Activated CD8-positive, alpha-beta memory T cell treated with anti-CD3 and anti-CD28 coated beads, Interleukin-2, amount 50 U/mL, for 48 hours (primary cell): Measurements from ENCODE around the gene SSRP1.

Source experiments
- DNase-seq: peaks from one replicate; pipeline ENCODE4 v3.0.0-alpha.2; 2020

Gene SSRP1

DNA sequence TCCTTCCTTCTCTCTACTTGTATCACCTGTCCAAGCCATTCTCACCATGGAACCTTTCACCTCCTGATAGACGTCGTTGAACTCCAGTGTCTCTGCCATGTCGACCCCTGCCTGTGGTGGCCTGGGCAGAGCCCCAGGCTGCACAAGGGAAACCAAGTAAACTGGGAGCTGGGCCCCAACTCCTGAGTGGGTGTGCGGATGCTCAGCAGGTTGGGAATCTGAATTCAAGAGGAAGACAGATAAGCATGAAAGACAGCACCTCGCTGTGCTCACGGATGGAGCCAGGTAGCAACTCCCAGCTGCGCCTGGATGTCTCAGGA, 709 bp downstream of the SSRP1 start:
- DNase-seq: no peak

DNA sequence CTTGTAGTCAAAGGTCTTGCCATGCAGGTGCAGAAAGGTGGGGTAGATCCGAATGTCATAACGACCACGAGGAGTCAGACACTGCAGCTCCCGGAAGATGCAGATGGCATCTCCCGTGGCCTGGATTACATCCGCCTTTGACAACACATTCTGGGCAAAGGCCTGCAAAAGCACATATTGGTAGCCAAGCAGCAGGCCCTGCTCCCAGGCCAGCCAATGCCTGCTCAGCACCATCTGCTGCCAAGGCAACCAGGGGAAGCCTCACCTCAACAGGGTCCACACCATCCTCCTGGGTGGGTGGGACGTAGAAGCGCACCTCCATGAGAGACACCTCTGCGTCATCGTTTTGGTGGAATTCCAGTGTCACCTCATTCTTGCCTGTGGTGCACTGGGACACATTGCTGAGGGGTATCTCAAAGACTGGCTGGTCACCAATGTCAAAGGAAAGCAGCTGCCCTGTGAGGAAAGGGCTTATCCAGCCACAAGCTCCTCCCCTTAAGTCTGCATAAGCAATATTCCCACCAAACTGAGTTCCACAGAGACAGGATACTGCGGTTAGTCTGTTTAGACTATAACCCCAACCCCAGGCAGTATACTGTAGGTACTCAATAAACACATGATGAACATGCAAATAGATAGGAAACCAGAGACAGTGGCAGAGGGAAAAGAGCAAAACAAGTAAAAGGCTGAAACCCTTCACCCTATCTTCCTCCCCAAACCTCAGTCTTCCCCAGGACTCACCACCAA, 2.8 kb downstream of the SSRP1 start:
- DNase-seq: no peak

DNA sequence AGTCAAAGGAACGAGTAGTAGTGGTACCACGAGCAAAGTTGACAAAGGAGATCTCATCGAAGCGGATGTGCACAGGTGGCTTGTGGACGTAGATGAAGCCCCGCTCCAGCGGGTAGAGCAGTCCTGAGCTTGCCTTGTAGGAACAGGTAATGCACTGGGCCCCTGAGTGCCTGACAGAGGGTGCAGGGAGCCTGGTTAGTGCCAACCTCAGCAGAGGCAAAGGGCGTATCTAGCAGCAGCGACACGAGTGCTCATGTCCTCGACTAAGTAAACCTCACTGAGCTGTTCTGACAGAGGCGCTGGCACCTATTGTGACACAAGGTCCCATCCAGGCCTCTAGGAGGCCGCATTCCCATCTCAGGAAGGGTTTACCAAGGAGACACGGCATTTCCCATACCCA, 4.0 kb downstream of the SSRP1 start:
- DNase-seq: no peak

DNA sequence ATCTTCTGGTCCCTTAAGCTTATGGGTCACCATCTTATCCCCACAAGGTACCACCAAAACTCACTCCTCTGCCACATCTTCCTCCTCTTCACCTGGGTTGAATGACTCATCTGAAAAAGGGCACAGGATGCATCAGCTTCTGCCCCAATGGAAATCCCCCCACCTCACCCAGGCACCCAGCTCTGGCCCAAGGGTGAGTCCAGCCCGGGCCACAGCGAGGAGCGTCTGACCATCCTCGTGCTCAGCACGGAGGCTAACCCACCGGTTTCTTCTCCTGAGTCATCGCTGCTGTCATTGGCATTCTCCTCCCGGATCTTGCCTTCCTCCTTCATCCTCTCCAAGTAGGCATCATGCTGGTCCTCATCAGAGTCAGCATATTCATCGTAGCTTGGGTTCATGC, 5.7 kb downstream of the SSRP1 start:
- DNase-seq: no peak

DNA sequence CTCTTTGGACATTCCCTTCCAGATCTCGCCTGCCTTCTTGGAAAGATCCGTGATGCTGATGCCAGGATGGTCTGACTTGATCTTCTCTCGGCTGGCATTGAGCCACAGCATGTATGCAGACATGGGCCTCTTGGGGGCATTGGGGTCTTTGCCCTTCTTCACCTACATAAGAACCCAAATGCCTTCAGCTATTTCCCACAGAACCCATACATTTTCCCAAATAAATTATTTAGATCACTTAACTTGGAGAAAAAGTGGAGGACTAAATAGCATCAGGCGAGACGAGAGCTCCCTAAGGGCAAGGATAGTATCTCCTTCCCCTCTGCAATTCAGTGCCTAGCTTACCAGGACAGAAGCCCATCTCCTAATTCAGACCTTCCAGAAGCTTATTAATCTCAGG, 8.0 kb downstream of the SSRP1 start:
- DNase-seq: no peak

DNA sequence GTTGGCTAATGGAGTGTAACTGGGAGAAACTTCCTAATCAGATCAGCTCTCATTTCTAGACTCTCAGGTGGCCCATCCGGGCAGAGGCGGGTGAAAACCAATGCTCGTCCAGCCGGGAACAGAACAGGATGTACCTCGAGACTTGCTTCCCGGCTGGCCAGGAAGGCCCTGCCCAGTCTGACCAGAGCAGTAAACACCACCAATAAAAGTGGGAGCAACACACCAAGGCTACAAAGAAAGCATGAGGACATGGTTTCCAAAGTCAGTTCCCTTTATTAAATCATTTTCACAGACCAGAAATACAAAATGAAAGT, 10.0 kb downstream of the SSRP1 start:
- DNase-seq: no peak

DNA sequence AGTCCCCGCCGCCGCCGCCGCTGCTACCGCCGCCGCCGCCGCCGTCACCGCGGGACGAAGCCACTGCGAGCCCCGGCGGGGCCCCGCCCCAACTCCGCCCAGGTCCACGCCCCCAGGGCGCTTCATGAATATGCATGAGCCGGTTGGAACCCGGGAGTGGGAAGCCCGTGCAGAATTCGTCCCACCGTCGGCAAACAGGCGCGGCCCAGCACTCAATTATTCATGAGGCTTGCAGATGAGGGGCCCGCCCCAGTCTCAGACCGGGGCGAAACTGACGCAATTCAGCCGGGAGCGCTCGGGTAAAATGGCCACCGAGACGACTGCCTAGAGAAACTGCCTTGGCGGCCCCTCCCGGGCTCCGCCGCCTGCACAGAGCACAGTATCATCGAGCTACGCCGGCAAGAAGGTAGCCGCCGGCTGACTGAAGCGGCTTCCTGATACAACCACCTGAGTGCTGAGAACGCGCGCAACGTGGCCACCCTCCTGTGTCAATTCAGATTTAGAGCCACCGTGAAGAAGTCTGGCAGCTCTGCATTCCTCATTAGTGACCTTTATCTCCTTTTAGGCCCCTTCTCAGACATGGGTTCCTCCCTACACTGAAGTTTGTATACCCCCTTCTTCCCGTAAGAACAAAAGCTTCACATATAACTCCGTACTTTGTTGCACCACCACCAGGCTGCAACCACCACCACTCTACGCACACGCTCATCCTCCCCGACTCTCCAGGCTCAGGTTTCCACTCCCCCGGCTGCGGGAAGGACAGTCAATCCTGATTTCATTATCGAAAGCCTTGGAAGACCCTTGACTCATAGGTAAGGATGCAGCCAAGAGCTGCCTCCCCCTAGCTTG, 10.6 kb downstream of the SSRP1 start, which contains the start of gene TNKS1BP1:
Gene TNKS1BP1 (minus strand): TSS at position 67 of the 849 bp plus-strand sequence. CDS start 3,067 bp downstream, outside the sequence.
- DNase-seq: peak; percentile 94

DNA sequence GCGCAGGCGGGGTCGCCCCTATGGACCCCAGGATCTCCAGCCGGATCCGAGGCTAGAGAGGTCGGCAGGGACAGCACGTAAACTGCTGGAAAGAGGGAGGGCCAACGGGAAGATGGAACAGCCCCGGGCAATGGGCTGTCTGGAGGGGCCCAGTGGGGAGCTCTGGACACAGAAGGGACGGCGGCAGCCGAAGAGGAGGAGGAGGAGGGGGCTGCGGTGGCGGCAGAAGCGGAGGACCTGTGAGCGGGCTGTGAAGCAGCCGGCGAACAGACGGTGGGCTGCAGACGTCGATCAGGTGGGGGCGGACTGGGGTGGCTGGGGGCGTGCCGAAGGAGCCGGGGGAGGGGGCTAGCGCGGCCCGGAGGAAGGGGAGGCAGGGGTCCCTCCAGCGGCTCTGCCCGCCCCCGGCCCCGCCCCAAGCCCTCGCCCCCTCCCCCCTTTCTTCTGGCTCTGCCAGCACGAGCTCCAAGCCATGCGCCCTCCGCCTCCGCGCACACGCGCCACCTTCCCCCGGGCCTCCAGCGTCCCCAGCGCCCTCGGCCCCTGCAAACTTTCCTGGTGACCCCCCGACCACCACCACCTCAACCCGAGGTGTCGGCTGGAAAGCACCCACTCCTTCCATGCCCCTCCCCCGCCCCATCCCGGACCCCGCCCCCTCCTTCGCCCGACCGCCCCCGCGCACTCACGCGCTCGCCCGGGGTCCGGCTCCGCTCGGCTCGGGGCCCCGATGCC, 11.4 kb downstream of the SSRP1 start:
- peak; percentile 66 for DNase-seq

DNA sequence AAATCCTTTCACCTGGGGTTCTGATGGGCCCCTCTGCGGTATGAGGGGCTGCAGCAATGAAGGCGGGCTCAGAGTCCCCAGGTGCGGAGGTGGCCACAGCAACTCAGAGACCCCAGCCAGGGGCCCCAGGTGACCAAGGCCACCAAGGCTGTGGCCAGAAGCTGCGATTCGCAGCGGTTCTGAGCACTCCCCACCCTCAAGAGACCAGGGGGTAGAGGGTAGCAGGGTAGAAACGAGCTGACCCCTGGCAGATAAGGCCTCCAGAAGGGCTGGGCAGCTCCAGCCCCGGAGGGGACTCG, 11.9 kb downstream of the SSRP1 start:
- no peak for DNase-seq

DNA sequence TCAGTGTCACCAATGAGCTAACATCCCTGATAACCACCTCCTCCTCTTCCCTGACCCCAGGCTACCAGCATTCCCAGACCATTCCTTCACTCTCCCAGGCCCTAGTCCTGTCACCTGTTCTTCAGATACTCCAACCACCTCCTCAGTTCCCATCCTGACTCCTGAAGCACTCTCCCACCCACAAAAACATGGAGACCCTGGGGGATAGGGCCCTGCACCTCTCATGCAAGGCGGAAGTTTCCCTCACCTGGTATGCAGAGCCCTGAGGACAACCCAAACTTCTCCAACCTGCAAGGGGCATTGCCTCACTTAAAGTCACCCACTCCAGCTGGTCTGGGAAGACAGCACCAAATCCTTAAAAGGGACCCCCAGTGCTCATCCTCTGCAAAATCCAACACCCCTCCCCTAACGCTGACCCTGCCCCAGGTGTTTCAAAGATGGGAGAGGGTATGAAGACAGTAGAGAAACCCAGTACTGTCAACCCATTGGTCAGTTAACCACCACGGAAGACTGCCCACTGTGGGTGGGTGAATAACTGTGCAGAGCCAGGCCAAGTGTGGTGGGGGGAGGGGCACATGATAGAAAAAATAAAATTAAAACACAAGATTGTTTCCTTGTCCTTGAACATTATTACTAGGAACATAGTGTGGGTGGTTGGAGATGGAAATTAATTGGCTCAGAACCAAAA, 12.4 kb downstream of the SSRP1 start:
- no peak for DNase-seq

DNA sequence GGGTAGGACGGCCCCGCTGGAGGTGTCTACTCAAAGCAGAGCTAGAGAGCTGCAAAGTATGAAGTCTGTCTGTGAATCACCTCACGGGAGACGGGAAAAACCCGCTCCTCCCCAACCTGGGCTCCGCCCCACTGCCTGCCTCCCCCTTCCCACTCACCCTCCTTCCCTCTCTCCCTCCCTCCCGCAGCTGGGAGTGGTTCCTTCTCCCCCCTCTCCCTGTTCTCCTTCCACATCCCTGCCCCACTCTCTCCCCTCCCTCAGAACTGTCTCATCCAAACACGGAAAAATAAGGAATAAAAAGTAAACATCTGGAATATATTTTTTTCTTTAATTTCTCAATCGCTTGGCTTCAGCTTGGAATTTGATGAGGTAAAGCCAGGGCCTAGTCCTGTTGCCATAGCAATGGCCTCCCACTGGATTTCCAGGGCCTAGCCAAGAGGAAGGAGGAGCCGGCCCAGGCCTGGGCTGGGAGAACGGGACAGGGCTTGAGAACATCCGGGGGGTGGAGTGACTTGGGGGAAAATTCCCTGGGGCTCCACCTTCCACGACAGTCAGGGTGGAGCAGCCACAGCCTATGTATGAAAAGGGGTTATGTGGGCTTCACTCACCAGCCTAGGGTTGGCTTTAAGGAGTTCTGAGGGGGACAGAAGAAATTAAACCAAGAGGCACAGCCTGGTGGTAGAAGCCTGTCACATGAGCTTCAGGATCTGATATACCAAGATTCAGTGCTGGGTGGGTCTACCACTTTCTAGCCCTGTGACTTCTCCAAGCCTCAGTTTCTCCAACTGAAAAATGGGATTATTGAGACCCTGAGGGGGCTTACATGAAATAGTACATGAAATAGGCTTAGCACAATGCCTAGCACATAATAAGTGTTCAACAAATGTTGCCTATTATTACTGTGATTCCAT, 13.2 kb downstream of the SSRP1 start:
- no peak for DNase-seq

DNA sequence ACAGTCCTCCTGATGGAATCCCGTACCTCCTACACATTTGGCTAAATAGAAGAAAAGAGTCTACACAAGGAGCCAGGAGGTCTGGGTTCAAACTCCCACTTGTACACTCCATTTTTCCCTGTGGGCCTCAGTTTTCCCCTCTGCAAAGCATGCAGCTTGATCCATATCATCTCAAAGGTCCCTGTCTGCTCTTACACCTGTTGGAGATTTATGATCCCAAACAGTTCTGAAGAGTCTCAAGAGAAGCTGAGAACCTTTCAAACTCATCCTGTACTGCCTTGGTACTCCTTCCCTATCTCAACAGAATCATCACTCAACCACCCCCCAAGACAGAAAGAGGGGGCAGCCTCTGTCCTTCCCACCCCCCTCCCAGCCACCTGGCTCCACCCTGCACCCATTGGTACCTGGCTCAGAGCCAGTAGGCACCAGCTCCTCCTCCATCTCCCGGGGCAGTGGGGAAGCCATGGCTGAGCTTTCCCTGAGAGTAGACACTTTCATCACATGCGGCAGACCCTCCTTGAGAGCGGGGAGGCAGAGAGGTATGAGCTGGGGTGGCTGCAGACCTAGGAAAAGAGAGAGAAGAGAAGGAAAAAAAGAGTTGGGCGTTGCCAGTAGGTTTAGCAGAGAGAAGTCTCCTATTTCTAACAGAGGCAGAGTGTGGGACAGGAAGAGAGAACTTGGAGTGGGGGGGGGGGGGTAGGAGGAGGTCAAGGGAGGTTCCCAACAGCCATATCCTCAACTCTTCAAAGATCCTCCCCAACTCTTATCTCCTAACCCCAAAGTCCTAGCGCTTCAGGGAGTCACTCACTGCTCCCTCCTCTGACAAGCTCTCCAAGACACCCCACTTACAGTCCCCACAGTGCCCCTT, 14.1 kb downstream of the SSRP1 start:
- no peak for DNase-seq

DNA sequence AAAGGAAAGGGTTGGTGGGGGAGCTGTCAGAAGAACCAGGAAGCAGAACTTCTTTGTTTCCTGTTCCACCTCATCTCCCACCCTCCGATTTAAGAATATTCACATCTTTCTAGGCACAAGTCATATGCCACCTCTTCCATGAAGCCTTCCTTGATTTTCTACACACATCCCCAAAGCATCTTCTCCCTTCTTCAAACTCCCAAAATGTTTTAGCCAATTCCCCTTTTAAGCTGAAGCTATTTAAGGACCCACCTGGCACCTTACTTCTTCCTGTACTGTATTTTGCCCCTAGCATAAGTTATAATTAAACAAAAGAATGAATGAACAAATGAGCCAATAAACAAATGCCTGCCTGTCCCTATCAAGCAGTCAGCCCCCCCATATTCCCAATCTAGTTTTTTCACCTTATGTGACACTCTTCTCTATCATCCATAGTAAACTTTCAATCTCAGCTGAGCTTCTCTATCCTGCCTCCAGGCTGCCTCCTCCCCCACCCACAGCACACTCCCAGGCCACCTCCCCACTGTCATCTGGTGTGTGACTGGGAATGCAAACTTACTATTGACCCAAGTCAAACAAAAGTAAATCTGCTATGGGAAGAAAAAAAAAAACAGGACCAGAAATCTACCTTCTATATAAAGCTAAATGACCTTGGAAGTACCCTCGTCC, 14.8 kb downstream of the SSRP1 start:
- no peak for DNase-seq

DNA sequence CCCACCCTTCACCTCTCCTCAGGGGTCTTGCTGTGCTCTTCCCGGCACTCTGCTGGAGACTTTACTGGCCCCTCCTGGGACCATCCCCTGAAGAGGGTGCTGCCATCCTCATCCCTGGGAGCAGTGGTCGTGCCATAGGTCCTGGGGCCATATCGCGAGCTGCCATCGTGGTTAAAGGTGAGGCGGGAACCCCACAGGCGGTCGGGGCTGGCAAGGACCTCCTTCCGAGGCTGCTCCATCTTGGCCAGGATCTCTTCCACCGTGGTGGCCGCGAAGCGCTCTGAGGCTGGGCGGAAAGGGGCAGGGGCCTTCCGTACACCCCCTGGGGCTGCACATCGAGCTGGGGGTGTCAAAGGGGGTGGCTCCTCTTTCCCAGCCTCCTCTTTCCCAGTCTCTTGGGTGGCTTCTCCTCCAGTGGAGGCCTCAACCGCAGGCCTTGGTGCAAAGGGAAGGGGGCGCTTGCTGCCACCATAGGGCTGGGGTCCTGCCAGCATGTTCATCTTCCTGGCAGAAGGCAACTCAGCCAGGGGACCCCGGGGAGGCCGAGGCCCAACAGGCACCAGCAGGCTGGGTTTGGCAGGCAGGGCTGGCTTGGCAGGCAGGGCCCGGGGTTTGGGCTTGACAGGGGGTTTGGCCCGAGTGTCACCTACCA, 15.5 kb downstream of the SSRP1 start:
- DNase-seq: no peak

DNA sequence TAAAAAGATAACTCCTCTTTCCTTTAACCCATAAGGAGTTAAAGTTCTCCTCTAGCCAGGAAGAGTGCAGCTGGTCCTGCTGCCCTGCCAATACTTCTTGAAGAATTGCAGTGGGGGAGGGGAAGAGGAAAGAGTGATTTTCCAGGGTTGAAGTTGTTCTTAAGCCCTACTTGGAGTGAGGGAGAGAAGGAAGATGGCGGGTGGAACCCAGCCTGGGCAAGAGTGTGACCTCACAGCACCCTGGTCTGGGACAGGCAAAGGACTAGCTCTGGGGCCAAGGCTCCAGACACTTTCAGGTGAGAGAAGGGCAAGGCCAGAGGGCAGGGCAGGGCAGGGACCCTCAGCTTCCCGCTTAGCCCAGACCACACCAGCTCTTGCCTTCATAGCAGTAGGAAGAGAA, 17.5 kb downstream of the SSRP1 start:
- DNase-seq: no peak

DNA sequence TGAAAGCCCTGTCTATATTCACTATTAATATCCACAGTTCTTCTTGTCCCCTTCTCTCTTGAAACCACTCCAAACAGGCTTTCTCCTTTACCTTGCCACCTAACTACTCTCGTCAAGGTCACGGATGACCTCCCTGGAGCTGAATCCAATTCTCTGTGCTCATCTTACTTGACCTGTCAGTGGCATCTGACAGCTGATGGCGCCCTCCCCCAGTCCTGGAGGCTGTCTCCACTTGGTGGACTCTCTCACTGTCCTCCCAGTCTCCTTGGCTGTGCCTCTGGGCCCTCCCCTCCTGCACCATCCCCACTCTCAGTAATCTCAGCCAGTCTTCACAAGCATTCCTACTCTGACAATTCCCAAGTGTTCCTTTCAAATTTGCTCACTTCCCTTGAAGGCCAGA, 19.7 kb downstream of the SSRP1 start:
- DNase-seq: no peak

DNA sequence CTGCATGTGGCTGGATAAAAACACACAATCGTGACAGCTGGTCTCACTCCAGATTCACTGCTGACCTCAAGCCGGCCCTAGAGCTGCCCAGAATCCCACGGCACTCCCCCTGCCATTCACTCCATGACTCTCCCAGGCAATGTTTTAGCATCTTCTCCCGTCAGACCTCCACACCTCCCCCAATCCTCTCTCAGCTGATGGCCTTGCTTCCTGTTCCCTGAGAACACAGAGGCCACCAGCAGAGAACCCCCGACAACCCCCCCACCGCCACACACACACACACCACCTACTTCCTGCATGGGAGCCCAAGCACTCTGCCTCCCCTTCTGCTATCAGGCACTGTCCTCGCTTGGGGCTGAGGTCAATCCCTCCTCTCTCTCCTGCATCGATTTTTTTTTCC, 20.2 kb downstream of the SSRP1 start:
- DNase-seq: no peak

DNA sequence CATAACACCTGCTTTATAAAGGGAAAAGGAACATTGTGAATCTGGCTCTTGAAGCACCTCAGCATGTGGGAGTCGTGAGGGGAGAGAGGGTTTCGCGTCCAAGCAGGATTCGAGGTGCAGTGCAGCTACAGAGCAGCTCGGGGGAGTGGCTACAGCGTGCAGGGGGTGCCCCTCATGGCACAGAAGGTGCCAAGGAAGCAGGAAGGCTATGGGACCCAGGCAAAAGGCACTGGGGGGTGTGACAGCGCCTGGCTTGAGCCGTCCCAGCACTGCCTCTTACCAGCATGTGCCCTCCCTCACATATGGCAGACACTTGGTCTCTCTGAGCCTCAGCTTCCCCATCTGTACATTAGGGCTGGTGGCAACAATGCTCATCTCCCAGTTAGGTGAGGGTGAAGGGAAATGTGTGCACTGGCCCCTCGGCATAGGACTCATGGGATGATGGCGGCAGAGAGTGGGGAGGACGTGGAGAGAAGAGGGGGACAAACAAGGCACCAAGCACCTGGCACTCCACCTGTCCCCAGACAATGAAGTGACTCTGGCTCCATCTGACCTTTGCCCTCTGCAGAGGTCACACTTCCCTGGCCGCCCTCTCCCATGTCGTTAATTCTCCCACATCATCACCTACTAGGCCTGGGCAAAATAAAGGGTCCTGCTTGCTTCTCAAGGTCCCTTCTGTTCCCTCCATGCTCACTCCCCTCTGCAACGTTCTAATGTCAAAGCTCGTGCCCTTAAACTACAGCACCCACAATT, 21.3 kb downstream of the SSRP1 start:
- no peak for DNase-seq

DNA sequence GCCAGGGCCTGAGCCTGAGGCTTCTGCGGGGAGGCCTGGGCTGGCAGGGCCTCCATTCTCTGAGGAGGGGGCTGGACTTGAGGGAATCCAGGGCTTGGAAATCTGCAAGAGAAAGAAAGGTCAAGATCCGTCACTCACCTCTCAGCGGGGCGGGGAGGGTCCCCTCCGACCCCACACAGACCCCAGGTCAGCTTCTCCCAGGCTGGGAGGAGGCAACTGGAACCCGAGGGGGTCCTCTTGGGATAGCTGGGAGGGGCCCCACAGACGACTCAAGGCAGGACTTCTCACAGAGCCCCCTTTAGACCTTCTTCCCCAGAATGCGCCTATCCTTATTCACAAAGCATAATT, 21.9 kb downstream of the SSRP1 start:
- no peak for DNase-seq
